HG03558 (cell line): ENCODE measurements around the gene POLR1C.
"Not testable (repeated sequence)": the region's sequence is repeated elsewhere in the genome, so short reads cannot be mapped to it uniquely, and the experiment has no call there.

Source experiments
- ATAC-seq: cut with Tn5 transposase; IDR thresholded peaks from one replicate; pipeline ENCODE4 v1.9.1; 2021; ENCODE audit warnings: moderate number of reproducible peaks; ENCODE audit not compliant: unreplicated experiment; ENCODE audit errors: extremely low read depth

Gene POLR1C

DNA sequence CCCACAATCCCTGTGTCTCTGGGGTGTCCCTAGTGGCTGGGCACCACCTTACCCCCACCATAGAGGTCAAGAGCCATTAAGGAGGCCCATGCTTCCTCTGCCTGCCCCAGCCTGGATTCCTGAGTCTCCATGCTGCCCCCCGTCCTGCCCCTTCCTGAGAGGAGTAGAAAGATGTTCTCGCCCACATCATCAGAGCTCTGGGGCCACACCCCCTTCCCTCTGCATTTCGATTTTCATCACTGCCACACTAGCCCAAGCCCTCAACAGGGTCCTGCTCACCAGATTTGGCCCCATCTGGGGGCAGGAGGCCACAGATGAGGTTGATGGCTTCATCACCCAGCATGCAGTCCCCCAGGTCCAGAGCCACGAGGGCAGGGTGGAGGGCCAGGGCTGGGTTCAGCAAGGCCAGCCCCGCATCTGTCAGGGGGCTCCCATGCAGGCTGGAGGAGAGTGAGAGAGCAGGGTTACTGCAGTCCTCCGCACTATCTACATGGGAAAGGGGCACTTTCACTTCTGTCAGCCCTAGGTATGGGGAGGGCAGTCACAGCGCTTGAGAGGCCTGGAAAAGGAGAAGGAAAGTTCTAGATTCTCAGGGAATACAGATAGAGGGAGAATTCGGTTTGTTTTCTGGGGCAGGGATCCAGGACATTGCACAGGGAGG lies 8.3 kb upstream of the POLR1C start:
- no peak for ATAC-seq

DNA sequence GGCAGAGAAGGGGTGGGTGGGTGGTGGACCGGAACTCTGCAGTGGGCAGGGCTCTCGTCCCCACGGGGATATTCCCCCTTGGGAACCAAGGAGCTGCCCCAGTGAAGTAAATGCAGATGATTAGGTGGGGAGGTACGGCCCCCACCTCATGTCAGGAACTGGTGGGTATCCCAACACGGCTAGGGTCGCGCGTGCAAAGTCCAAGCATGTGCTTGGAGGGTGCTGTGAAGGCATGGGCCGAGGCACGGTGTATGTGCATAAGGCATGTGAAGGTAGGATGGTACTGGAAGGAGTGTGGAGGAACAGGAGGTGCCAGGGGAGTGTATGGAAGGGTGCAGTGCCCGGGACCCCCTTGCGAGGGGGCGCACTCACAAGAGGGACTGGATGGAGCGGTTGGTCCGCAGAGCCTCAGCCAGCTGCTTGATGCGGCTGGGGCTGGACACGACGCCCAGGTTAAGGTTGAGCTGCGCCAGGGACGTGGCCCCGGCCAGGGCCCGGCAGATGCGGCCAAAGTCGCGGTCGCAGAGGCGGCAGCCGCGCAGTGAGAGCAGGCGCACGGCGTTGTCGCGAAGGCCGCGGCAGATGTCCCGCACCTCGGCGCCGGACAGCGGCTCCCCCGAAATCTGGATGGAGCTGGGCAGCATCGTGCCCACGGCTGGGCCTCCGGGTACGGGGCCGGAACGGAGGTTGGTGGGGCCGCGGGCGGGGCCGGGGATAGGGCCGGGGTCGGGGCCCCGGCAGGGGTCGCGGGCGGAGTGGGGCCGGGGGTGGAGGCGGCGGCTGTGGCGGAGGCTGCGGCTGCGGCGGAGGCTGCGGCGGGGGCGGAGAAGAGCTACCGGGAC lies 7.5 kb upstream of the POLR1C start:
- no peak for ATAC-seq

DNA sequence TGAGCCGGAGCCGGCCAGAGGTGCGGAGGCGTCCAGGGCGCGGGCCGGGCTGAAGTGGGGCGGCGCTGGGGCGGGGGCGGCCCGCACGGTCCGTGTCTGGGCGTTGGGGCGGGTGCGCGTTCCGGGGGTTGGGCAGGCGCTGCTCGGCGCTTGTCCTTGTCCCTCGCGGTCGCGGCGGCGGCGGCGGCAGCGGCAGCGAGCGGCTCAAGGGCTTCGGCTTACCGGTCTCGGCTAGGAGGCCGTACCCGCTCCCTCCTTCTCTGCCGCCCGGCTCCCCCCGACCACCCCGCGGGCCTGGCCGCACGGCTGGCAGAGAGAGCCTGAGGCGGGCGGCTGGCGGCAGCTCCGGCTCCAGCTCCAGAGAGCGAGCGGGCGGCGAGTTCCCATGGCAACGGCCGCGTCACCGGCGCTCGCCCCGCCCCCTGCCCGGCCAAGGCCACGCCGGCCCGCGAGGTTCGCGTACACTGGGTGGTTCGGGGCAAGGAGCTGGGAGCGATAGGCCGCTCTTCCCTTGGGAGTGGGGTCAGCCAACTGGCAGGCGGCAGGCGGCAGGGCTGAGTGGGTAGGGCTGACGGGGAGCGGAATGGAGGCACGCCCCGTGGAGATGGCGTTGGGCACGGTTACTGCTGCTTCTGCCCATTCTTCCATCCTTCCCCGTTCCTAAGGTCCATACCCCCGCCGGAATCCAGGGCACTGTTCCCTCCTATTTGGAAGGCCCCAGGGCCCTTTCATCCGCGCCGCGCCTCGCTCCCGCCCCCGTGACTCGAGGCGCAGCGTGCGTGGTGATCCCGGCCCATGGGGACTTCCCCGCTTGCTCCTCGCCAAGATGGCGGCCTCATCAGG lies 6.7 kb upstream of the POLR1C start, which contains the start of gene LRRC73:
Gene LRRC73, minus strand, starts transcription at position 363 of the 843 bp plus-strand sequence. CDS start 561 bp downstream, outside the sequence.
- ATAC-seq, result peak; percentile 55

DNA sequence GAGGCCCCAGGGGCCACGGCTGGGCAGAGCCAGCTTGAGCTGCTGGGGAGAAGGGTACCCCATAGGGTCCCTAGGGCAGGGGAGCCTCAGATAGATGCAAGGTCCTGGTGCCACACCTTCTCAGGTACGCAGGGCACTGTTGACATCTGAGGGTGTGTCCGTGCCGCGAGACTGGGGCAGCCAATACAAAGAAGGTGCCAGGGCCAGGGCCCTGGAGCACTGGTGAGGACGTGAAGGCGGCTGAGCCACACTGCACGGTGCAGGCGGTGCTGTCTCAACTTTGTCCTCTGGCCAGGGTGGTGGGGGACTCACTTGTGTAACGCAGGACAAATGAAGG lies 6.1 kb upstream of the POLR1C start:
- no peak for ATAC-seq

DNA sequence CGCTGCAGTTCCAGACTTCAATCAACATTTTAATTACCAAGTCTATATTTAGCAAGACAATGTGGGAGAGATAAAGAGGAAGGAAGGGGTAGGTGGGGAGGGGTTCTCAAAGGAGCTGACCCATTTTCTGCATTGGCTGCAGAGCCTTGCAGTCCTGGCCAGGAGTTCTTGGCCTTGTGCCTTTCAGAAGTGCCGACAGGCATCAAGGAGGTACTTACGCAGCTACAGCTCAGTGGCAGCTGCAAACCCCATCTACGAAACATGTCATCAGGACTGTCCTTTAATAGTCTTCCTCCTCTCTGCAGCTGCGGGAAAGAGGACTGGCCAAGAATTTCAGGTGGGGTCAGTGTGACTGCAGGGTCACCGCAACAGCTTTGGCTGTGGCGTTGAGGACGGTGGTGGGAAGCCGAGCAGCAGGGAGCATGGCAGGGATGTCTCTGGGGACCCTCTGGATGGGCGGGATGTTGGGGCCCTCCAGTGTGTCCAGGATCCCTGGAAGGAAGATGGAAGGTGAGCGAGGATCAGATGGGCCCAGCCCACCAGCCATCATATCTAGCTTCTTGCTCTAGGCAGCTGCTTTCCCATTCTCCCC lies 5.0 kb upstream of the POLR1C start:
- no peak for ATAC-seq

DNA sequence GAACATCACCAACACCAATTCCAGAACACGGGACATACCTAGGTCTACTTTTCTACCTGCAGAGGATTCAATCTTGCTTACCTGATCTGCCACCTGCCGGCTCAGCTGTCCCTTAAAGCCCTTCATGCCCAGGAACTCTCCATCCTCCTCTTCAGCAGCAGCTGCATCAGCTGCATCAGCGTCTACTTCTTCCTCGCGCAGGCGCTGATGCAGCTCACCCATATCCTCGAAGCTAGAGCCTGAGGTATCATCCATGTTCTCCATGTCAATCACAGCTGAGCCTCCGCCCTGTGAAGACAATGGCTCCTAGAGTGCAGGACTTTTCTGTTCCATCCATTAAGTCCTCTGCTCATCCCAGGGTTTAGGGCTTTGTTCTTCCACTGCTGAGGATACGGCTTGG lies 1.1 kb upstream of the POLR1C start:
- ATAC-seq, result no peak

DNA sequence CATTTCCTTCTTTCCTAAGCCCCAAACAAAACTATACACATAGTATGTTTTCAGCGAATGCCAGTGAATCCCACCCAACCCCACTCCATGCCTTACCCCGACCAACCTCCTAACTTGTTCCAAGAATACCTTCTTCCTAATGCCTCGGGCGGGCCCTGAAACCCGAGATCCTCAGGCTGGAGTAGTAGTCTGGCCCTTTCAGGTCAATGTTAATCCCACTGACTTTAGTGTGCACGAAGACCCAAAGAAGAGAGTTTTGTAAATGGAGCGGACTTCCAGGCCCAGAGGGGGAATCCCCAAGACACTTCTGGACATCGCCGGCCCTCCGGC lies 557 bp upstream of the POLR1C start:
- no peak for ATAC-seq

DNA sequence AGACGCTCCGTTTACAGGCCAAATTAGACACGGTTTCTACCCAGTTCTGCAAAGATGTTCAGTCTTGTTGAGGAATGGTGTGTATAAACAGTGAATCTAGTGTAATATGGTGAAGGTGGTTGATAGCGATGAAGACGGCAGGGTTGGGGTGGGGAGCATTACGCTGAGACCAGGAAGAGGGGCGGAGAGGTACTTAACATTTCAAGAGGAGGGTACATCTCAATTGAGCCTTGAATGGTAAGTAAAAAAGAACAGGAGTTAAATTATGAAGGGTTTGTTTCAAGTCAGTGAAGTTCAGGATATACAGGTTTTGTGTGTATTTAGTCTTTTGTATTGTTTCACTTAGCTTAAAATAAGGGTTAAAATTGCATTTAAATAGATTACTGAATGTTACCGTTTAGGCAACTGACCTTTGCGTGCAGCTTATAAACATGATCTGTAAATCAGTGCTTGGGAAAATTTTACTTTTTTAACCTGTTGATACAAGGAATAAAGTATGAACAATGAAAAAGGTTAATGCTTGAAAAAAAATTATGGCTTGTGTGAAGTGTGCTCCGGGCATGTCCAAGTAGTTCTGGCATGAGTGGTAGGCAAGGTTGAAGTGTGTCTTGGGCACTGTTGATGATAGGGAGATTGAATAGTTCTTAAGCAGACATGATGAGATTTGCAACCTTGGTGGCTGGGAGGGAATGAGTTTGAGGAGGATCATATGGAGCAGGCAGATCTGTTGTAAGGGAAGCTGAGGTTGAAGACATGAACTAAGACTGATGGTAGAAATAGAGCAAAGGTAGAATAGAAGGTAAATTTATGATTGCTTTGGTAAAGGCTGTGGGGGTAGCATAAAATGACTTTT lies 842 bp downstream of the POLR1C start:
- no peak for ATAC-seq

DNA sequence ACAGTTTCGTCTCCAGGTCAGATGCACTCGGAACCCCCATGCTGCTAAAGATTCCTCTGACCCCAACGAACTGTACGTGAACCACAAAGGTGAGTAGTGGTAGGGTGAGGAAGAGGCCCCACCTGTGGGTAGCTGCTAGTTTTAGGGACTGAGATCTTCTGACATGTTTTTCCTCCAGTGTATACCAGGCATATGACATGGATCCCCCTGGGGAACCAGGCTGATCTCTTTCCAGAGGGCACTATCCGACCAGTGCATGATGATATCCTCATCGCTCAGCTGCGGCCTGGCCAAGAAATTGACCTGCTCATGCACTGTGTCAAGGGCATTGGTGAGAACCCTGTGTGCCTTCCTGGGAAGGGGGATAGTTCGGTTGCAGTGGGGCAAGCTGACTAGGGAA lies 3.2 kb downstream of the POLR1C start:
- ATAC-seq, result no peak

DNA sequence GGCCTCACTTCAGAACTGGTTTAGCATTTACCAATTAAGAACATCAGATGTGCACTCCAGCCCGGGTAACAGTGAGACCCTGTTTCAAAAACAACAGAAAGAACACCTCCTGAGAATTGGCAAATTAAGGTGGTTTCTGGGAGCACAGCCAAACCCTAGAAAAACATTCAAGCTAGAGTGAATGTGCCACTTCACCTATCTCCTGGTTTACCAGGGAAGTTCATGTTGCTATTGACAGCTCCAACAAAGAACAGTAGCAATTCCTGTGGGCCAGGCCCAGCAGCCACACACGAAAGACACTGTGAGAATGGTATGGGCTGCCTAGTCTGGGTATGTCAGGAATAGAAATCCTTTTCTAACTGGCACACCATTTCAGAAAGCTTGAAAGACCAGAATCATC lies 4.9 kb downstream of the POLR1C start:
- no peak for ATAC-seq

DNA sequence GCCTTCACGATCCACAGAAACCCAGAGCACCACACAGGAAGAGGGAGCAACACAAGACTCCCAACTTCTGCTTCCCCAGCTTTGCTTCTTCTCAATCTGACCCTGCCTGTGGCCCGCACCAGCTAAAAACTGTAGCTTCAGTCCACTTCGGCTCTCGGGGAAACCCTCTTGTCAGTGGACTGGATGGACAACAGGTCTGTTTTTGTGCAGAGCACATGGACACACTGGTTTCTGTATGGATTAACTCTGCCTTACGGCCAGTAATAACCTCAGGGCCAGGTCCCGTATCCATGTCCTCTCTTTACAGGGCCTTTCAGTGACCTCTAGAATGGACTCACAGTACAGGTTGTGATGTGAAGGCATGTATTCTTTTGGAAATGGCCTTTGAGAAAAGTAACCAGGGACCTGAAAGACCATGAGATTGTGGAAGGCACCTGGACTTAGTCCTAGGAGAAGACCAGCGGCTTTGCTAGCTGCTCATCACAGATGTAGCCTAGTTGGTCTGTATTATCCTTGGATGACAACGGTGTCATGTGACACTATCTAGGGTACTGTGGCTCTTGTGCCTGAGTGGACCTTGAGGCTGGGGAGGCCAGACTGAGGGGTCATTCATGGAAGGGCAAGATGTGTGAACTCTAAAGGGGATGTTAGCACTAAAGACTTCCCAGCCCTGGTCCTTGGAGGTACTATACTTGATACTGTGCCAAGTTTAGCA lies 5.8 kb downstream of the POLR1C start:
- no peak for ATAC-seq

DNA sequence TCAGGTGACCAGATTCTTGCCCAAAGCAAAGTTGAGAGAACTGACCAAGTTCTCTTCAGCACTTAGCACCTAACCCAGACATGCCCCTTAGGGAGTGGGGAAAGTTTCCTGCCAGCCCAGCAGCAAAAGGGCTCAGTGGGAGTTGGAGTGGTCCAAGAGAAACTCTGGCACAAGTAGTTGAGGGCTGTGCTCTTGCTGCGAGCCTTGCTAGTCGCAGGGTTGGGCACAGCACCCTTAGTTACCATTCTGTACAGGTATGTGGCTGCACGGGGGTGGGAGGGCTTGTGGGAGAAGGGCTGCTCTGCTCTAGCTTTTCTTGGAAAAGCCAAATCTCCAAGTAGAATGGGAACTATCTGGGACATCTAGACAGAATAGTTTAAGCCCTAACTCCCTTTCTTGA lies 6.4 kb downstream of the POLR1C start:
- no peak for ATAC-seq

DNA sequence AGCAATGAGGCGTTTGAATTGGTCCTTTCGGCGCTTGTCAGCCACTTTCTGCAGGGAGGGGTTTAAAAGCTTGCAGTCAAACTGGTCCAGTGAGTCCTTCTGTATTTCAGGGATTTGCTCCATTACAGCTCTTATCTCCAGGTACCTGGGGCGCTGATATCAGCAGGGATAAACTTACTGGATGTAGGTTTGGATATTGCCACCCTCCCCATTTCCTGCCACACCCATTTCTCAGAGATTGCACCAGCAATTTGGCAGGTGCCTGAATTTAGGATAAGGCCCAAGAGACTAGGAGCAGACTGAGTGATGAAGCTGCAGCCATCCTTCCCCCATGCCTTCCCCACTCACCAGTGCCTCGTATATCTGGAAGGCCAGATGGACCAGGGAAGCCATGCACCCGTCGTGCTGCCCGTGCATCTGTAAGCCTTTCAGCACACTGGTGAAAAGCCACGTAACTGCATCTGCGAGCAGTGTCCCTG lies 7.6 kb downstream of the POLR1C start:
- no peak for ATAC-seq

DNA sequence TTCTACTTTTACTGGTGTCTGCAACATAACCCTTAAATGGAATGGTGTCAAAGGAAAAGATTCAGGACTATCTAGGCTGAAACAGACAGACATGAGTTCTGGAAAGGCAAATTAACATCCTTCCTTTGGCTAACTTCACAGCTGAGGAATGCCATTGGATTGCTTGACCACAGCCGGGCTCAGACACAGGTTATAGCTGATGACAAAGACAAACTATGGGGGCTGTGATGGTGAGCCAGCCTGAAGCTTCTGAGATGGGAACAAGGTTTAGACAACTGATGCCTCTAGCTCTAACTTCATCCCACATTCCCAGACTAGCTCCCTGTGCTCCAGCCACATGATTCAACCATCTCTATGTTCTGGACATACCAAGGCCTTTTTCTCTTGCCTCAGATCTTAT lies 15.3 kb downstream of the POLR1C start:
- no peak for ATAC-seq

DNA sequence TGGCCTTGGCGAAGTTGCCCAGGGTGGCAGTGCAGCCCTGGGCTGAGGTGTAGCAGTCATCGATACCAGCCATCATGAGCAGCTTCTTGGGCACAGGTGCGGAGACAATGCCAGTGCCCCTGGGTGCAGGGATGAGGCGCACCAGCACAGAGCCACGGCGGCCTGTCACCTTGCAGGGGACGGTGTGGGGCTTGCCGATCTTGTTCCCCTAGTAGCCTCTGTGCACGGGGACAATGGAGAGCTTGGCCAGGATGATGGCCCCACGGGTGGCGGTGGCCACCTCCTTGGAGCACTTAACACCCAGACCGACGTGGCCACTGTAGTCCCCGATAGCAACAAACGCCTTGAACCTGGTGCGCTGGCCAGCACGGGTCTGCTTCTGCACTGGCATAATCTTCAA lies 22.1 kb downstream of the POLR1C start:
- ATAC-seq, result not testable (repeated sequence)

DNA sequence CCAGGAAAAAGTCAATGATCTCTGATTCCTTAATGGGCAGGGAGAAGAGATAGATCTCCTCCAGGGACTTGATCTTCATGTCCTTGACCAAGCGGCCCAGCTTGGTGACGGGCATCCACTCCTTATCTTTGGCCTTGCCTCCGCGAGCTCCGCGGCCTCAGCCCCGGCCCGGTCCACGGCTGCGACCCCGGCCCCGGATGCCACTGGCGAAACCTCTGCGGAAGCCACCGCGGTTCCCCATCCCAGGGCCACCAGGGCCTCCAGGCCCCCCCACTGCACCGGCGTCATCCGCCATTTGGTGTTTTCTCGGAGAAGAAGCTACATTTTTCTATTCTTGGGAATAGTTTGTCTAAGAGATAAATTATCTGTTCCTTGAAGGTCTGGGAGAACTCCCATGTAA lies 22.5 kb downstream of the POLR1C start:
- not testable (repeated sequence) for ATAC-seq

DNA sequence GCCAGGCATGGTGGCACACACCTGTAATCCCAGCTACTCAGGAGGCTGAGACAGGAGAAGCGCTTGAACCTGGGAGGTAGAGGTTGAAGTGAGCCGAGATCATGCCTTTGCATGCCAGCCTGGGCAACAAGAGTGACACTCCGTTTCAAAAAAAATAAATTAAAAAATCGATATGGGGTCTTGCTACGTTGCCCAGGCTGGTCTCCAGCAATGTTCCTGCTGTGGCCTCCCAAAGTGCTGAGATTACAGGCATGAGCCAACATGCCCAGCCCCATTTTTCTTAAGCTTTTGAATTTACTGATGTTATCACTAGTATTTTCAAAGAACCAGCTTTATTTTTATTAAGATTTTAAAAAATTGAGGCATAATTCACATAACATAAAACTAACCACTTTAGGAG lies 23.6 kb downstream of the POLR1C start:
- ATAC-seq, result no peak

DNA sequence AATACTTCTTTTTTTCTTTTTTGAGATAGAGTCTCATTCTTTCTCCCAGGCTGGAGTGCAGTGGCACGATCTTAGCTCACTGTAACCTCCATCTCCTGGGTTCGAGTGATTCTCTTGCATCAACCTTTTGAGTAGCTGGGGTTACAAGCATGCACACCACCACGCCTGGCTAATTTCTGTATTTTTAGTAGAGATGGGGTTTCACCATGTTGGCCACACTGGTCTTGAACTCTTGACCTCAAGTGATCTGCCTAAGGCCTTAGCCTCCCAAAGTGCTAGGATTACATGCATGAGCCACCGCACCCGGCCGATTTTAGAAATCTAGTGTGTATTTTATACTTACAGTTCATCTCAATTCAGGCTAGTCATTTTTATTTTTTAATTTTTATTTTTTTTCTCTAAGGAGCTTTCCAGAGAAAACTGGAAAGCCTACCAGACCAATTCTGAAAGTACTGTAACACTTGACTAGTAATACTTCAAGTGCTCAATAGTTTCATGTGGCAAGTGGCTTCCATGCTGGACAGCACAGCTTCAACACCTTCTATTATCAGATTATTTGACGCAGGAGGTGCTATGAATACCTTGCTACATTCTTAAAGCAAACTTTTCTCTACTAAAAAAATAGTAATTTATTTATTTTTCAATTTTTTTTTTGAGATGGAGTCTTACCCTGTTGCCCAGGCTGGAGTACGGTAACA lies 25.0 kb downstream of the POLR1C start:
- no peak for ATAC-seq

DNA sequence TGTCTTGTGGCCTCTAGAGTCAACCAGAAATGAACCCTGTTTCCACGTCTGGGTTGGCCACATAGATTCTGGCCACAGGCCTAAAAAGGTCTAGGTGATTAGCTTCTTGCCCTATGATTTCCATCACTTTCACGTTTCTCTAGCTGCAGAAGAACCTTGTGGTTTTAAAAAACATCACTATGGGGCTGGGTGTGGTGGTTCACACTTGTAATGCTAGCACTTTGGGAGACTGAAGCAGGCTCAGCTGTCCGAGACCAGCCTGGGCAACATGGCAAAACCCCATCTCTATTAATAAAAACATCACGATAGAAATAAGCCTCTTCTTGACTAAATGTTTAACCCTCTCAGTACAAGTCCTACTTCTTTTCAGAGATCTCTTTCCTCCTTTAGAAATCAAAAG lies 27.6 kb downstream of the POLR1C start:
- no peak for ATAC-seq
